Activated naive CD4-positive, alpha-beta T cell (primary cell): ENCODE data around the gene KLHL10.
"Not testable (repeated sequence)": the region's sequence is repeated elsewhere in the genome, so short reads cannot be mapped to it uniquely, and the experiment has no call there.

ENCODE experiments used
- DNase-seq, 4 experiments: peaks; one replicate each; lab custom pipeline; 2025; lab: John Stamatoyannopoulos, UW

KLHL10 gene

GRCh38 chr17:41813152-41813680 lies 24.4 kb upstream of the KLHL10 start:
- DNase-seq: no peak

GRCh38 chr17:41813699-41814124 lies 23.9 kb upstream of the KLHL10 start:
- no peak for DNase-seq

GRCh38 chr17:41814195-41814594 lies 23.4 kb upstream of the KLHL10 start:
- no peak for DNase-seq

GRCh38 chr17:41816637-41817320 lies 20.8 kb upstream of the KLHL10 start:
- DNase-seq: no peak

GRCh38 chr17:41818024-41818423 lies 19.6 kb upstream of the KLHL10 start:
- no peak for DNase-seq

GRCh38 chr17:41821776-41822175 lies 15.8 kb upstream of the KLHL10 start:
- DNase-seq: no peak

- no peak for DNase-seq
These were observed 15.1 kb upstream of the KLHL10 start for GRCh38 chr17:41822216-41823140.

- no peak for DNase-seq
These were observed 14.5 kb upstream of the KLHL10 start for GRCh38 chr17:41823141-41823524.

GRCh38 chr17:41823580-41823979 lies 14.0 kb upstream of the KLHL10 start:
- DNase-seq: no peak

GRCh38 chr17:41824086-41824485 lies 13.5 kb upstream of the KLHL10 start:
- no peak for DNase-seq

- DNase-seq: no peak
These were observed 12.3 kb upstream of the KLHL10 start for GRCh38 chr17:41825175-41825845.

- not testable (repeated sequence) for DNase-seq
These were observed 7.7 kb upstream of the KLHL10 start for GRCh38 chr17:41829961-41830360.

GRCh38 chr17:41835214-41835799 lies 2.3 kb upstream of the KLHL10 start:
- DNase-seq: no peak

- DNase-seq: peak in 2 of 4 experiments; percentile 14 to 65
These were observed 1.6 kb upstream of the KLHL10 start, which contains the start of gene NT5C3B for GRCh38 chr17:41835800-41836549. Gene NT5C3B, minus strand, starts transcription at chr17:41836232. Its CDS starts 39 bp downstream, at chr17:41836193.

GRCh38 chr17:41836550-41837196 lies 952 bp upstream of the KLHL10 start:
- no peak for DNase-seq

- not testable (repeated sequence) for DNase-seq
These were observed 1.8 kb downstream of the KLHL10 start for GRCh38 chr17:41839448-41839847.

- not testable (repeated sequence) for DNase-seq
These were observed 3.2 kb downstream of the KLHL10 start for GRCh38 chr17:41840781-41841180.

- DNase-seq: no peak
These were observed 7.3 kb downstream of the KLHL10 start for GRCh38 chr17:41844971-41845370.

GRCh38 chr17:41848788-41849187 lies 11.2 kb downstream of the KLHL10 start:
- DNase-seq: no peak

- DNase-seq: no peak
These were observed 11.8 kb downstream of the KLHL10 start for GRCh38 chr17:41849251-41849990.
